ENCODE measurements around the gene NDUFS3. TPM values are rescaled to one million over a fixed set of nuclear protein-coding genes. Genes with fewer than 3 reads are reported as not detected.

Gene NDUFS3
- total and polyA plus RNA-seq, 10 of the 15 experiments (the other 5 are each of a cell fraction or from before 2014, with no cell fraction given): 22.3 to 217 (median 125) TPM

- Histone ChIP-seq H3K79me2 (ENCODE audit: control insufficient read depth, insufficient read depth, low read length) (peaks cover 29% of the 10 kb centered on the region), H2AFZ (ENCODE audit: control insufficient read depth, low read depth, low read length) (peak overlapping the region; percentile 82), H3K9me3 (replicated peaks; ENCODE audit: control insufficient read depth, insufficient read depth, low read length) (no peaks in the 10 kb centered on the region), H3K4me1 (ENCODE audit: control insufficient read depth, insufficient read depth, low read length) (no peaks in the 10 kb centered on the region; the same call in 1 of the 2 replicates), H3K4me3 (peak overlapping the region; percentile 94), H3K36me3 (ENCODE audit: control insufficient read depth in 2 of 2, insufficient read depth in 2 of 2, low read length in 1 of 2) (peaks cover 0 to 2% of the 10 kb centered on the region in 2 experiments; a peak in 1 of 4 replicates), H3K4me2 (ENCODE audit: control insufficient read depth, insufficient read depth) (peak overlapping the region; percentile 99), H3K27ac (ENCODE audit: control insufficient read depth, insufficient read depth) (peak overlapping the region; percentile 58), H3K9ac (ENCODE audit: control insufficient read depth, insufficient read depth, low read length) (peak overlapping the region; percentile 76), H4K20me1 (ENCODE audit: control insufficient read depth, insufficient read depth) (no peaks in the 10 kb centered on the region), H3K27me3 (replicated peaks in 1 of 2; ENCODE audit: control insufficient read depth in 2 of 2, insufficient read depth in 2 of 2, low read length in 1 of 2) (no peaks in the 10 kb centered on the region)
- intact Hi-C loops (cut with micrococcal nuclease; ENCODE audit: unreplicated experiment) (no loop called here), in situ Hi-C loops (cut with MboI) (no loop called here)
- WGBS (ENCODE audit: insufficient coverage, insufficient replicate concordance, low lambda C conversion rate, missing lambda C conversion rate): 7% methylated on average over 10 of the region's 11 CpGs
- ChIA-PET CTCF (interaction anchor here (0.8 to 2.1 kb wide), 6 partner anchors 9 to 294 kb away, joined by 3 to 20 read pairs (median 4); partner anchors contain the start of gene CELF1), SMC1A (ENCODE audit: uncharacterized antibody, unreplicated experiment) (interaction anchor here (0.5 to 2.1 kb wide), 4 partner anchors 10 to 51 kb away, joined by 3 to 6 read pairs (median 5); no protein-coding TSS in a partner anchor), POLR2A (interaction anchor here (0.5 to 3.6 kb wide), 10 partner anchors 9 to 200 kb away, joined by 3 to 16 read pairs (median 4); partner anchors contain the start of genes CELF1, KBTBD4 and NDUFS3), RAD21 (ENCODE audit: unreplicated experiment) (interaction anchor here (1.0 to 2.6 kb wide), 6 partner anchors 11 to 152 kb away, joined by 3 to 8 read pairs (median 3); partner anchors contain the start of gene AGBL2)
- BruUV-seq (replicated peaks): TSS peak; percentile 88
- peak; percentile 16 for ATAC-seq
- peak; percentile 91; the same call in 1 of the 2 replicates for TF ChIP-seq NR2F1 (conservative IDR thresholded peaks at IDR 0.05)
- TF ChIP-seq MAX (IDR thresholded peaks at IDR 0.05; ENCODE audit: low read depth, low read length): peak; percentile 62; the same call in 1 of the 2 replicates
- TF ChIP-seq HDGF (IDR thresholded peaks at IDR 0.05): peak; percentile 57; the same call in 1 of the 2 replicates
- TF ChIP-seq PKNOX1 (IDR thresholded peaks at IDR 0.05): 0 out of 2 replicates have a peak, but pooled peaks have one; percentile 4
- no peak for TF ChIP-seq ZNF207 (IDR thresholded peaks at IDR 0.05; ENCODE audit: borderline replicate concordance)
- DNase-seq (ENCODE audit: low read depth, low spot score): no peak
- no peak for FAIRE-seq
These were observed 13.9 kb upstream of the NDUFS3 start for GRCh38 chr11:47564933-47565339.
